B cell (primary cell): ENCODE results near the gene MBTPS1.

Experiments used
- CTCF ChIP-seq: fragments of 200-600 bp; IDR thresholded peaks from one replicate; pipeline ENCODE4 v1.8.0; 2022; ENCODE audit warnings: antibody characterized with exemption, mild to moderate bottlenecking
- EZH2 ChIP-seq: IDR thresholded peaks from 2 replicates; pipeline ENCODE4 v1.6.1; 2012; ENCODE audit warnings: borderline replicate concordance, low read depth, mild to moderate bottlenecking, moderate library complexity, low read length; ENCODE audit not compliant: insufficient read depth, poor library complexity, severe bottlenecking

- no peak for TF ChIP-seq CTCF
- no peak for TF ChIP-seq EZH2
Observed at GRCh38 chr16:84042308-84042878, 74.3 kb downstream of the MBTPS1 start, which contains the start of gene SLC38A8.
